MCF 10A (cell line): ENCODE results near the gene PBX1. TPM values are rescaled to one million over a fixed set of nuclear protein-coding genes. Genes with fewer than 3 reads are reported as not detected.

Experiments used
- BruUV-seq: library from RNA; stranded (reverse); fragments of 400-500 nt; replicated peaks from 2 replicates; lab custom pipeline; 2021; lab: Mats Ljungman, UMichigan
- CTCF ChIA-PET: fragments of 300-600 bp; sonication (Branson Sonifier 250); formaldehyde crosslinking; extraction: SDS; loops from one replicate; lab custom pipeline; 2021; ENCODE audit warnings: antibody characterized with exemption, inconsistent platforms; lab: Yijun Ruan, JAX
- POLR2A ChIA-PET: fragments of 300-600, 350-650 bp; sonication (Branson Sonifier 250); formaldehyde crosslinking; extraction: SDS; loops from one replicate; lab custom pipeline; 2020; ENCODE audit warnings: antibody characterized with exemption, inconsistent platforms; lab: Yijun Ruan, JAX
- DNase-seq: peaks from one replicate; pipeline ENCODE4 v3.0.0-alpha.2; 2018; ENCODE audit not compliant: unreplicated experiment
- H3K27ac Mint-ChIP-seq: one replicate; pipeline ENCODE4 v1.8.0; 2022; ENCODE audit warnings: mild to moderate bottlenecking, low read depth, mixed read lengths; ENCODE audit not compliant: unreplicated experiment
- H3K27me3 Mint-ChIP-seq: one replicate; pipeline ENCODE4 v1.8.0; 2022; ENCODE audit warnings: mixed read lengths; ENCODE audit not compliant: insufficient read depth, unreplicated experiment
- H3K36me3 Mint-ChIP-seq: one replicate; pipeline ENCODE4 v1.8.0; 2022; ENCODE audit warnings: mild to moderate bottlenecking, moderate library complexity, mixed read lengths; ENCODE audit not compliant: insufficient read depth, unreplicated experiment
- H3K4me1 Mint-ChIP-seq: one replicate; pipeline ENCODE4 v1.8.0; 2022; ENCODE audit warnings: mixed read lengths; ENCODE audit not compliant: insufficient read depth, unreplicated experiment
- H3K4me3 Mint-ChIP-seq: one replicate; pipeline ENCODE4 v1.8.0; 2022; ENCODE audit warnings: mild to moderate bottlenecking, moderate library complexity, mixed read lengths; ENCODE audit not compliant: unreplicated experiment
- H3K9me3 Mint-ChIP-seq: one replicate; pipeline ENCODE4 v1.8.0; 2022; ENCODE audit warnings: mixed read lengths; ENCODE audit not compliant: unreplicated experiment
- intact Hi-C: fragments of 100-400 bp; cut with micrococcal nuclease; formaldehyde crosslinking; loops from 2 replicates; pipeline ENCODE4 v1.14.1; 2022
- total RNA-seq: library from RNA; stranded (reverse); gene quantifications from 2 replicates; pipeline ENCODE4 v1.2.3, GENCODE V29; 2022
- TF ChIP-seq, protein P1 (sequence below): fragments of 200-600 bp; IDR thresholded peaks from one replicate; pipeline ENCODE4 v1.8.0; 2022; ENCODE audit warnings: antibody characterized with exemption, mild to moderate bottlenecking; ENCODE audit not compliant: unreplicated experiment

Gene PBX1
- total RNA-seq, 1 experiment from 2014 or later, result 5.8 TPM

DNA sequence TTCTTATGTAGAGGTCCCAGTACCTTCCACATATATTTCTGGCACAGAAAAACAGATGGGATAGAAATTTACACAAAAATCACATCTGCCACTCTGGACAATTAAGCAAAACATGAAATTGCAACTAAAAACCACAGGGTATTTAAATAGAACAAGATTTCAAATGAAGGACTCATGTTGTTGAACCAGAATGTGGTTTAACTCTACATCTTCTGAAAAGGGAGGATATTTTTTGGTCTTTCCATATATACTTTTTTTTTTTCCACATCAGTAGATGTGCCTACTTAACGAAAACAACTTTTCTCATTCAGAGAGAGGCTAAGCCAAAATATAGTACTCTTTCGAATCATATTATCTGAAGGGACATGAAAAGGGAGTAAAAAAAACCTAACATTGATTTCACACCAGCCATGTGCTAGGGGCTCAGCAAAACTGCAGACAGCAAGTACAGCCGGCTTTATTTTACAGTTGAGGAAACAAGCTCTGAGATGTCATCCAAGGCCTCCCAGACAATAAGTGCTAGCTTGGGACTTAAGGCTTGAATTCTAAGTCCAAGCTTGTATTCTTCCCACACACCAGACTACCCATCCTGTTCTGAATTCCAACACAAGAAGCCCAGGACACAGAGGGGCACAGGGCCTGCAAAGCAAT is 208.9 kb downstream of the PBX1 start:
- Mint-ChIP-seq H3K4me3 (no peak overlapping the region), H3K27ac (no peak overlapping the region), H3K9me3 (no peaks in the 10 kb centered on the region), H3K36me3 (peaks cover 6% of the 10 kb centered on the region), H3K27me3 (no peaks in the 10 kb centered on the region), H3K4me1 (peaks cover 64% of the 10 kb centered on the region)
- POLR2A ChIA-PET, result no interaction called here
- DNase-seq, result no peak
- TF ChIP-seq, protein P1, sequence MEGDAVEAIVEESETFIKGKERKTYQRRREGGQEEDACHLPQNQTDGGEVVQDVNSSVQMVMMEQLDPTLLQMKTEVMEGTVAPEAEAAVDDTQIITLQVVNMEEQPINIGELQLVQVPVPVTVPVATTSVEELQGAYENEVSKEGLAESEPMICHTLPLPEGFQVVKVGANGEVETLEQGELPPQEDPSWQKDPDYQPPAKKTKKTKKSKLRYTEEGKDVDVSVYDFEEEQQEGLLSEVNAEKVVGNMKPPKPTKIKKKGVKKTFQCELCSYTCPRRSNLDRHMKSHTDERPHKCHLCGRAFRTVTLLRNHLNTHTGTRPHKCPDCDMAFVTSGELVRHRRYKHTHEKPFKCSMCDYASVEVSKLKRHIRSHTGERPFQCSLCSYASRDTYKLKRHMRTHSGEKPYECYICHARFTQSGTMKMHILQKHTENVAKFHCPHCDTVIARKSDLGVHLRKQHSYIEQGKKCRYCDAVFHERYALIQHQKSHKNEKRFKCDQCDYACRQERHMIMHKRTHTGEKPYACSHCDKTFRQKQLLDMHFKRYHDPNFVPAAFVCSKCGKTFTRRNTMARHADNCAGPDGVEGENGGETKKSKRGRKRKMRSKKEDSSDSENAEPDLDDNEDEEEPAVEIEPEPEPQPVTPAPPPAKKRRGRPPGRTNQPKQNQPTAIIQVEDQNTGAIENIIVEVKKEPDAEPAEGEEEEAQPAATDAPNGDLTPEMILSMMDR, result no peak
- CTCF ChIA-PET, result interaction anchor here (0.5 kb wide), 1 partner anchor 1920 kb away, joined by 4 read pairs; no protein-coding TSS in a partner anchor
- no TSS peak for BruUV-seq
- intact Hi-C loops, result no loop called here

DNA sequence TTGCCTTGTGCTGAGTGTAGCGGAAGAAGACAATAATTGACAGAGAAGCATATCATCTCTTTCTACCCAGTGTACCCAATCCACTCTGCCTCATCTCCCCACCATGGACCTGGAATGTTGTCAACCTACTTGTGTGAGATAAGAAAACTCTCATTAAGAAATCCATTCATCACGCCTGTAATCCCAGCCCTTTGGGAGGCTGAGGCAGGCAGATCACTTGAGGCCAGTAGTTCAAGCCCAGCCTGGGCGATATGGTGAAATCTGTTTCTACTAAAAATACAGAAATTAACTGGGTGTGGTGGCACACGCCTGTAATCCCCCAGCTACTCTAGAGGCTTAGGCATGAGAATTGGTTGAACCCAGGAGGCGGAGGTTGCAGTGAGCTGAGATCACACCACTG is 209.6 kb downstream of the PBX1 start:
- POLR2A ChIA-PET, result interaction anchor here (3.6 kb wide), 1 partner anchor 13 kb away, joined by 21 read pairs; no protein-coding TSS in a partner anchor
- Mint-ChIP-seq H3K36me3 (peaks cover 6% of the 10 kb centered on the region), H3K27ac (no peak overlapping the region), H3K4me3 (no peak overlapping the region), H3K4me1 (peaks cover 71% of the 10 kb centered on the region), H3K27me3 (no peaks in the 10 kb centered on the region), H3K9me3 (no peaks in the 10 kb centered on the region)
- no TSS peak for BruUV-seq
- CTCF ChIA-PET, result interaction anchor here (0.5 kb wide), 1 partner anchor 1921 kb away, joined by 4 read pairs; no protein-coding TSS in a partner anchor
- TF ChIP-seq, protein P1, result no peak
- no peak for DNase-seq
- intact Hi-C loops, result no loop called here

DNA sequence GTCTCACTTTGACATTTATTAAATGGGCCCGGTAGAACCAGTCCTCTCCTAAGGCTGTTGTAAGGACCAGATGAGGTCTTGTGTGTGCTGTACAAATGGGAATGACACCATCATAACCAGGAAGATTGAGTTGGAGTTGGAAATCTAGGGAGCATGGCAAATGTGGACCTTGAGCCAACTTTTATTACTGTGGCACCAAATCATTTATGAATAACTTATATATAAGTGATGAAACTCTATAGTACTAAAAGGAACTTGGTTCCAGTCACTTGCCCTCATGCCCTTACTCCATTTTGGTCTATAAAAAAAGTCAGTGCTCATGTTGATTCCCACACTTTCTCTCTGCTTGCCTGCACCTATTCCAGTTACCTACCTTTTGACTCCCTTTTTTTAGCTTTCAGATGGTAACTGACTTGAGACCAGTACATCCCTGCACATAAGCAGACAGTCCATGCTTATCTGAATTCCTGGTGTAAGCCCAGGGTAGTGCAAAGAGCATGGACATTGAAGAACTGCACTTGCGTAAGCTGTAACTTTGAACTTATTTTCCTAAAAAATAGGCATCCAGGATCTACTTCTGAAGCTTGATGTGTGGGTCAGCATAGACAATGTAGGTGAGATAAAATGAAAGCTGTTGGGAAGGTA is 210.6 kb downstream of the PBX1 start:
- H3K4me1 Mint-ChIP-seq, result peaks cover 74% of the 10 kb centered on the region
- no TSS peak for BruUV-seq
- H3K4me3 Mint-ChIP-seq, result no peak overlapping the region
- intact Hi-C loops, result loop anchor here (5.0 kb wide), 2 partner anchors 62 to 132 kb away; no protein-coding TSS in a partner anchor
- peaks cover 6% of the 10 kb centered on the region for H3K36me3 Mint-ChIP-seq
- ChIA-PET CTCF (interaction anchor here (0.5 kb wide), 2 partner anchors 154 to 181 kb away, joined by 7 read pairs; no protein-coding TSS in a partner anchor), POLR2A (interaction anchor here (0.6 to 3.6 kb wide), 3 partner anchors 12 to 141 kb away, joined by 3 to 21 read pairs (median 4); no protein-coding TSS in a partner anchor)
- H3K27me3 Mint-ChIP-seq, result no peaks in the 10 kb centered on the region
- DNase-seq, result no peak
- no peak overlapping the region for H3K27ac Mint-ChIP-seq
- TF ChIP-seq, protein P1, result no peak
- H3K9me3 Mint-ChIP-seq, result no peaks in the 10 kb centered on the region

DNA sequence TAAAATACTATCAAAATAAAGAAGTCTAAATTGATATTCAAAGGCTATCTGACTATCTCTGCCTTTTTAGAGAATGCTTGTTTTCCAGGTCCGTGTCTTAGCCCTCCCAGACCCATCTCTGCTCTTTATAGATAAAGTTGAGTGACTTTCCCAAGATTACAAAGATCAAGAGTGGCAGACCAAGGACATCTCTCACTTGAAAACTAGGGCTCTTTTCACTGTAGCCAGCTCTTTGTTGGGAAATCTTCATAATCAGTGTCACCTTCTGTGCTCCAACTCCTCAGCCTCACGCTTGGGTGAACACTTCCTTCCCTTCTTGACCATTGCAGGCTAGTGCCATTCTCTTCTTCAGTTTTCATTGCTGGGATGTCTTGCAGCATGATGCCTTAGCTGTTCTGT is 211.1 kb downstream of the PBX1 start:
- ChIA-PET POLR2A (interaction anchor here (0.6 to 5.8 kb wide), 6 partner anchors 8 to 211 kb away, joined by 3 to 50 read pairs (median 8); partner anchors contain the start of gene PBX1), CTCF (interaction anchor here (0.5 to 0.6 kb wide), 2 partner anchors 155 to 324 kb away, joined by 5 to 7 read pairs; no protein-coding TSS in a partner anchor)
- H3K36me3 Mint-ChIP-seq, result peaks cover 6% of the 10 kb centered on the region
- intact Hi-C loops, result loop anchor here (5.0 kb wide), 2 partner anchors 63 to 133 kb away; no protein-coding TSS in a partner anchor
- no peaks in the 10 kb centered on the region for H3K27me3 Mint-ChIP-seq
- peaks cover 72% of the 10 kb centered on the region for H3K4me1 Mint-ChIP-seq
- DNase-seq, result no peak
- H3K27ac Mint-ChIP-seq, result no peak overlapping the region
- TF ChIP-seq, protein P1, result no peak
- no peaks in the 10 kb centered on the region for H3K9me3 Mint-ChIP-seq
- BruUV-seq, result no TSS peak
- no peak overlapping the region for H3K4me3 Mint-ChIP-seq
